PC-9 (cell line): ENCODE measurements around the gene PRLHR. TPM values are rescaled to one million over a fixed set of nuclear protein-coding genes. Genes with fewer than 3 reads are reported as not detected.

Experiments used
- BruUV-seq: library from RNA; stranded (reverse); fragments of 400-500 nt; replicated peaks from 2 replicates; lab custom pipeline; 2021; lab: Mats Ljungman, UMichigan
- CTCF ChIA-PET: fragments of 300-600 bp; sonication (Branson Sonifier 250); formaldehyde crosslinking; loops from one replicate; lab custom pipeline; 2022; ENCODE audit warnings: antibody characterized with exemption; lab: Charles Lee
- POLR2A ChIA-PET: fragments of 300-600 bp; sonication (Branson Sonifier 250); formaldehyde crosslinking; loops from one replicate; lab custom pipeline; 2022; ENCODE audit warnings: antibody characterized with exemption; ENCODE audit not compliant: unreplicated experiment; lab: Charles Lee
- DNase-seq, 2 experiments: peaks; one replicate each; pipeline versions ENCODE4 v3.0.0 to v3.0.0-alpha.2; 2015 to 2022; ENCODE audit warnings: mixed read lengths in 1 of 2
- H2AFZ ChIP-seq: fragments of 200-600 bp; sonication (generic); 2 replicates; pipeline ENCODE4 v1.8.1; 2017; ENCODE audit warnings: antibody characterized with exemption
- H3F3A ChIP-seq: fragments of 200-600 bp; sonication (generic); 2 replicates; pipeline ENCODE4 v1.8.1; 2017; ENCODE audit warnings: antibody characterized with exemption, mild to moderate bottlenecking, low read depth; ENCODE audit not compliant: insufficient read depth
- H3K27ac ChIP-seq: fragments of 200-600 bp; sonication (generic); 2 replicates; pipeline ENCODE4 v1.6.1; 2016; ENCODE audit warnings: mixed run types
- H3K27me3 ChIP-seq: fragments of 200-600 bp; sonication (generic); 2 replicates; pipeline ENCODE4 v1.6.1; 2016; ENCODE audit warnings: low read depth, mixed run types; ENCODE audit not compliant: insufficient read depth
- H3K36me3 ChIP-seq: fragments of 200-600 bp; sonication (generic); 2 replicates; pipeline ENCODE4 v1.6.1; 2016; ENCODE audit warnings: low read depth, mixed run types
- H3K4me1 ChIP-seq: fragments of 200-600 bp; sonication (generic); replicated peaks from 2 replicates; pipeline ENCODE4 v1.6.1; 2016; ENCODE audit warnings: mixed run types; ENCODE audit not compliant: insufficient read depth
- H3K4me2 ChIP-seq: fragments of 200-600 bp; sonication (generic); 2 replicates; pipeline ENCODE4 v1.6.1; 2017; ENCODE audit warnings: mixed run types
- H3K4me3 ChIP-seq: fragments of 200-600 bp; sonication (generic); 2 replicates; pipeline ENCODE4 v1.6.1; 2016; ENCODE audit warnings: mixed run types
- H3K79me2 ChIP-seq: fragments of 200-600 bp; sonication (generic); 2 replicates; pipeline ENCODE4 v1.6.1; 2017; ENCODE audit warnings: low read depth, mixed run types
- H3K9me2 ChIP-seq: fragments of 200-600 bp; sonication (generic); 2 replicates; pipeline ENCODE4 v1.8.1; 2017; ENCODE audit warnings: mild to moderate bottlenecking; ENCODE audit not compliant: insufficient read depth
- H3K9me3 ChIP-seq: fragments of 200-600 bp; sonication (generic); 2 replicates; pipeline ENCODE4 v1.8.1; 2016; ENCODE audit warnings: low read depth; ENCODE audit not compliant: insufficient read depth
- H4K20me1 ChIP-seq: fragments of 200-600 bp; sonication (generic); 2 replicates; pipeline ENCODE4 v1.8.1; 2017; ENCODE audit not compliant: insufficient read depth
- CTCF ChIP-seq: fragments of 200-600 bp; sonication (generic); conservative IDR thresholded peaks from 2 replicates; pipeline ENCODE4 v1.6.1; 2017; ENCODE audit warnings: mixed run types, antibody characterized with exemption, mild to moderate bottlenecking, moderate library complexity
- EZH2 ChIP-seq: fragments of 200-600 bp; sonication (generic); IDR thresholded peaks from 2 replicates; pipeline ENCODE4 v1.8.0; 2017; ENCODE audit warnings: antibody characterized with exemption, low read depth
- intact Hi-C: fragments of 100-400 bp; cut with micrococcal nuclease; formaldehyde crosslinking; loops from one replicate; pipeline ENCODE4 v1.10.0; 2022; ENCODE audit not compliant: unreplicated experiment
- total RNA-seq: library from RNA; stranded (reverse); gene quantifications from 2 replicates; pipeline ENCODE4 v1.2.3, GENCODE V29; 2021

The PRLHR gene
- total RNA-seq, 1 experiment from 2014 or later, result not detected

GRCh38 chr10:118583611-118584010 lies 11.8 kb downstream of the PRLHR start:
- H3K79me2 ChIP-seq, result no peaks in the 10 kb centered on the region
- intact Hi-C loops, result no loop called here
- no peak for DNase-seq
- no peak overlapping the region for H2AFZ ChIP-seq
- H3K9me2 ChIP-seq, result no peaks in the 10 kb centered on the region
- H3F3A ChIP-seq, result peaks cover 8% of the 10 kb centered on the region; the same call in 1 of the 2 replicates
- H3K4me1 ChIP-seq, result no peaks in the 10 kb centered on the region
- no peak overlapping the region for H3K4me2 ChIP-seq
- H4K20me1 ChIP-seq, result no peaks in the 10 kb centered on the region
- CTCF ChIA-PET, result no interaction called here
- no peak overlapping the region for H3K27ac ChIP-seq
- H3K27me3 ChIP-seq, result no peaks in the 10 kb centered on the region
- no peak overlapping the region for H3K4me3 ChIP-seq
- H3K36me3 ChIP-seq, result no peaks in the 10 kb centered on the region
- TF ChIP-seq CTCF (no peak), EZH2 (no peak)
- POLR2A ChIA-PET, result no interaction called here
- no TSS peak for BruUV-seq
- H3K9me3 ChIP-seq, result no peaks in the 10 kb centered on the region

- POLR2A ChIA-PET, result no interaction called here
- CTCF ChIA-PET, result no interaction called here
- intact Hi-C loops, result no loop called here
Observed at GRCh38 chr10:118582511-118582910, 12.9 kb downstream of the PRLHR start.

GRCh38 chr10:118581340-118581739 lies 14.1 kb downstream of the PRLHR start:
- Histone ChIP-seq H3K27me3 (no peaks in the 10 kb centered on the region), H3K9me2 (no peaks in the 10 kb centered on the region), H3K79me2 (no peaks in the 10 kb centered on the region), H3K4me1 (no peaks in the 10 kb centered on the region), H2AFZ (no peak overlapping the region), H3K27ac (no peak overlapping the region), H4K20me1 (no peaks in the 10 kb centered on the region), H3K4me2 (no peak overlapping the region), H3F3A (peaks cover 8% of the 10 kb centered on the region; the same call in 1 of the 2 replicates), H3K36me3 (no peaks in the 10 kb centered on the region), H3K4me3 (no peak overlapping the region), H3K9me3 (no peaks in the 10 kb centered on the region)
- TF ChIP-seq CTCF (no peak), EZH2 (no peak)
- intact Hi-C loops, result no loop called here
- ChIA-PET CTCF (no interaction called here), POLR2A (no interaction called here)
- DNase-seq, result peak in 1 of 2 experiments; percentile 36
- no TSS peak for BruUV-seq

More at GRCh38 chr10:118582511-118582910, 12.9 kb downstream of the PRLHR start:
- H4K20me1 ChIP-seq, result no peaks in the 10 kb centered on the region
- H3K27me3 ChIP-seq, result no peaks in the 10 kb centered on the region
- TF ChIP-seq CTCF, result no peak
- no peak for TF ChIP-seq EZH2
- no peak overlapping the region for H3K4me3 ChIP-seq
- BruUV-seq, result no TSS peak
- H3K9me3 ChIP-seq, result no peaks in the 10 kb centered on the region
- DNase-seq, result no peak
- H3K4me2 ChIP-seq, result no peak overlapping the region
- H3K27ac ChIP-seq, result no peak overlapping the region
- H3K36me3 ChIP-seq, result no peaks in the 10 kb centered on the region
- no peaks in the 10 kb centered on the region for H3K4me1 ChIP-seq
- H3K9me2 ChIP-seq, result no peaks in the 10 kb centered on the region
- peaks cover 8% of the 10 kb centered on the region; the same call in 1 of the 2 replicates for H3F3A ChIP-seq
- H2AFZ ChIP-seq, result no peak overlapping the region
- no peaks in the 10 kb centered on the region for H3K79me2 ChIP-seq
